Glomerular endothelial cell (primary cell): ENCODE measurements around the gene ZNF823. TPM values are rescaled to one million over a fixed set of nuclear protein-coding genes. Genes with fewer than 3 reads are reported as not detected.
"Not testable (repeated sequence)": the region's sequence is repeated elsewhere in the genome, so short reads cannot be mapped to it uniquely, and the experiment has no call there.

Source experiments
- DNase-seq: peaks from one replicate; pipeline ENCODE4 v3.0.0-alpha.2; 2011; ENCODE audit warnings: low read depth, low spot score; ENCODE audit errors: extremely low read depth
- total RNA-seq: library from RNA; depleted of rRNA; stranded (reverse); fragments of >200 nt; gene quantifications from 2 replicates; pipeline ENCODE4 v1.2.3, GENCODE V29; 2015

Gene ZNF823
- total RNA-seq, 1 donor from 2014 or later, result 3.4 TPM

DNA sequence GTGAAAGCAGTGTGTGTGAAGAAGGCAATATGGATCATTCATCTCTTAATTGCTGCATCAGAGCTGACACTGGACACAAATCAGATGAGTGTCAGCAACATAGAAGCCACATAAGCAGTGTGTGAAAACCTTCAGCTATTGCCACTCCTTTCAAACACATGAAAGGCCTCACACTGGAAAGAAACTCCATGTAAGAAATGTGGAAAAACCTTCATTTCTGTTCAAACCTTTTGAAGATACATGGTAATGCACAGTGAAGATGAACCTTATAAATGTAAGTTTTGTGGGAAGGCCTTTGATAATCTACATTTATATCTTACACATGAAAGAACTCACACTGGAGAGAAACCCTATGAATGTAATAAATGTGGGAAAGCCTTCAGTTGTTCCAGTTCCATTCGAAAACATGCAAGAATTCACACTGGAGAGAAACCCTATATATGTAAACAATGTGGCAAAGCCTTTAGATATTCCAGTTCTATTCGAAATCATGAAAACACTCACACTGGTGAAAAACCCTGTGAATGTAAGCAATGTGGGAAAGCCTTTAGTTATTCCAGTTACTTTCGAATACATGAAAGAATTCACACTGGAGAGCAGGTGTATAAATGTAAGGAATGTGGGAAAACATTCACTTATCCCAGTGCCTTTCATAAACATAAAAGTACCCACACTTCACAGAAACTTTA lies 53.6 kb downstream of the ZNF823 start:
- DNase-seq, result no peak

DNA sequence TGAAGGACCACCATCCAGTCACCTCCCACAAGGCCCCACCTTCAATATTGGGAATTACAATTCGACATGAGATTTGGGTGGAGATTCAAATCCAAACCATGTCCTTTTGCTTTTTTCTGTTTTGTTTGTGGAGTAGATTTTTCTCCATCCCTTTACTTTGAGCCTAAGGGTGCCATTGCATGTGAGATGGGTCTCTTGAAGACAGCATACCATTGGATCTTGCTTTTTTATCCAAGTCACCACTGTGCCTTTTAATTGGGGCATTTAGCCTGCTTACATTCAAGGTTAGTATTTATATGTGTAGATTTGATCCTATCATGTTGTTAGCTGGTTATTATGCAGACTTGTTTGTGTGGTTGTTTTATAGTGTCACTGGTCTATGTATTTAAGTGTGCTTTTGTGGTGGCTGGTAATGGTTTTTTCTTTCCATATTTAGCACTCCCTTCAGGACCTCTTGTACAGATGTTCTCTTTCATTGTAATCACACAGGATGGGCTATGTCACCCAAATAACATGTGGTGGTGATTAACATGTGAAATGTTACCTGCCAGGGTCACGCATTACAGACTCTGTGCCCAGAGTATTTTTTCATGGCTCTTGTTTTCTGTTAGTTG lies 58.0 kb downstream of the ZNF823 start:
- DNase-seq, result no peak

DNA sequence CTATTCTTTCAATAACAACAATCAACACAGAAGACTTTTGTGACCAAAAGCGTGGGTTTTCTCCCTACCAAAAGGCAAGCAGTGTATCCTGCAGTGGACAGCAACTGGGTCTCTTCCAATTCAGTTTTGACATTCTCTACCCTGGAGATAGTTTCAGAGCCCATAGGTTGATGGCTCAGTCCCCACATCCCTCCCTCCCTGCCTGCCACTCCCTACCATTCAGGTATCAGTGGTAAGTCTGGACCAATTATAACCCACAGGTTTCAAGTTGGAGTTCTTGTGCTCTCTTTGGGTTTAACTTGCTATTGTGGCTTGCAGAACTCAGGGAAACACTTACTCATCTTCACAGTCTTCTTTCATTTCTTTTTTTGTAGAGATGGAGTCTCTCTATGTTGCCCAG lies 60.2 kb downstream of the ZNF823 start:
- no peak for DNase-seq

DNA sequence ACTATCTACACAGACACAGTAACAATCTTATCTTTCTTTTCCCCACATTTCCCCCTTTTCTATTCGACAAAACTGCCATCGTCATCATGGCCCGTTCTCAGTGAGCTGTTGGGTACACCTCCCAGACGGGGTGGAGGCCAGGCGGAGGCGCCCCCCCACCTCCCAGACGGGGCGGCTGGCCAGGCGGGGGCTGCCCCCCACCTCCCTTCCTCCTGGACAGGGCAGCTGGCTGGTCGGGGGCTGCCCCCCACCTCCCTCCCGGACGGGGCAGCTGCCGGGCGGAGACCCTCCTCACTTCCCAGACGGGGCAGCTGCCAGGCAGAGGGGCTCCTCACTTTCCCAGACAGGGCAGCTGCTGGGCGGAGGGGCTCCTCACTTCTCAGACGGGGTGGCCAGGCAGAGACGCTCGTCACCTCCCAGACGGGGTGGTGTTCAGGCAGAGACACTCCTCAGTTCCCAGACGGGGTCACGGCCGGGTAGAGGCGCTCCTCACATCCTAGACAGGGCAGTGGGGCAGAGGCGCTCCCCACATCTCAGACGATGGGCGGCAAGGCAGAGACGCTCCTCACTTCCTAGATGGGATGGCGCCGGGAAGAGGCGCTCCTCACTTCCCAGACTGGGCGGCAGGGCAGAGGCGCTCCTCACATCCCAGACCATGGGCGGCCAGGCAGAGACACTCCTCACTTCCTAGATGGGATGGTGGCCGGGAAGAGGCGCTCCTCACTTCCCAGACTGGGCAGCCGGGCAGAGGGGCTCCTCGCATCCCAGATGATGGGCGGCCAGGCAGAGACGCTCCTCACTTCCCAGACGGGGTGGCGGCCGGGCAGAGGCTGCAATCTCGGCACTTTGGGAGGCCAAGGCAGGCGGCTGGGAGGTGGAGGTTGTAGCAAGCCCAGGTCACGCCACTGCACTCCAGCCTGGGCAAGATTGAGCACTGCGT lies 61.8 kb downstream of the ZNF823 start:
- not testable (repeated sequence) for DNase-seq

DNA sequence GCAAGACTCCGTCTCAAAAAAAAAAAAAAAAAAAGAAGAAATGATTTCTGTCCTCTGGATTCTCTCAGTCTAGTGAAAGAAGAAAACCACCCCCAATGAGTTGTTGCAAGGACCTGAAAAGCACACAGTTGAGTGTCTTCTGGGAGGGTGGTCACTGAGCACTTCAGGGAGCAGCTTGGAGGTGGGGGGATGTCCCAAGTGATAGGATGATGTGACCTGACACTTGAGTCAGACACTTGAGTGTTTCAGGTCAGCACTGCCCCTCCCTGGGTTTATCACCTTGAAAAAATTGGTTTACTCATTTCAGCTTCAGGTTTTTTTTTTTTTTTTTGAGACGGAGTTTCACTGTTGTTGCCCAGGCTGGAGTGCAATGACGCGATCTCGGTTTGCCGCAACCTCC lies 63.2 kb downstream of the ZNF823 start:
- no peak for DNase-seq

DNA sequence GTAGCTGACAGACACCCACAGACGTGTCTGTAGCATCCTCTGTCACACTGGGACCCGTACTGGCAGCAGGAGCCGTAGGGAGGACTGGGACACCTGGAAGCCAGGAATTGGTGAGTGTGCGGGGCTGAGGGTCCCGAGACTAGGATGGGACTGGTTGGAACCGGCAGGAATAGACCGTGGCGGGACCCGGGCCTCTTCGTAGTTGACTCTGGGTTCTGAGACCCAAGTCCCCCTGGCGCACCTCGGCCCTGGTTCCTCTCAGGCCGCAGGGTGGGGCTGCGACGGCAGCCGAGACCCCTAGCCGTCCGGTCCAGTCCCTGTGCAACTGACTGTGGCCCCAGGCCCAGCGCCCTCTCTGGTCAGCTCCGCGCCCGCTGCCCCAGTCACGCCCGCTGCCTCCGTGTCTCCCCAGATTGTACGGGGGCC lies 64.7 kb downstream of the ZNF823 start:
- DNase-seq, result no peak

DNA sequence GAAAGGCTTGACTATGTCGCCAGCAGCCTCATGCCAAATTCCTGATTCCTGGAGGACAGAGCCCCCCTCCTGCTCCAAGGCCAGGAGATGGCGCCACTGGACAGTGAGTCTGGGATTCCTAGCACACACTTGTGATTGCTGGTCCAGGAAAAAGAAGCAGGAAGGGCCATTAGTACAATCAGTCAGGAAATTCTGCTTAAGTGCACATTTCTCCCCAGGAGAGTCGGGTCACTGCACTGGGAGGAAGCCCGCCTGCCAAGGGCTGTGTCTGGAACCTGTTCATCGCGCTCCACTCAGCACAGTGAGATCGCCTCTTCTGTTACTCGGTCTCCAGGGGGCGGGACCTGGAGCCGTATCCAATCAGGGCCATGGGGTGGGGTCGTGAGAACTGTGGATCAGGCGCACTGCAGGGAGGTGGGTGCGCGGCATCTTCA lies 65.1 kb downstream of the ZNF823 start:
- DNase-seq, result peak; percentile 42

Other genes with a start within 250 kb of the ZNF823 start
- 5.0 and 9.6 TPM in 2 replicates for gene ZNF653, start 233.1 kb downstream of the ZNF823 start, total RNA-seq
- 24.9 and 25.3 TPM in 2 replicates for gene ECSIT, start 209.8 kb downstream of the ZNF823 start, total RNA-seq
- 11.7 and 13.4 TPM in 2 replicates for gene CNN1, start 200.1 kb downstream of the ZNF823 start, total RNA-seq
- 33.8 and 46.7 TPM in 2 replicates for gene ELOF1, start 179.7 kb downstream of the ZNF823 start, total RNA-seq
- 1.6 and 1.9 TPM in 2 replicates for gene ACP5, start 161.3 kb downstream of the ZNF823 start, total RNA-seq
- gene ZNF627, start 141.5 kb downstream of the ZNF823 start, total RNA-seq, result 10.2 and 10.4 TPM in 2 replicates
- gene ZNF441, start 28.1 kb upstream of the ZNF823 start, total RNA-seq, result 3.2 and 3.9 TPM in 2 replicates
- gene ZNF491, start 59.6 kb upstream of the ZNF823 start, total RNA-seq, result 1.2 and 3.1 TPM in 2 replicates
- gene ZNF440, start 75.3 kb upstream of the ZNF823 start, total RNA-seq, result 5.3 and 7.8 TPM in 2 replicates
- 2.8 and 3.3 TPM in 2 replicates for gene ZNF439, start 109.8 kb upstream of the ZNF823 start, total RNA-seq
- gene ZNF69, start 148.8 kb upstream of the ZNF823 start, total RNA-seq, result 10.1 and 15.2 TPM in 2 replicates
- gene ZNF700, start 186.2 kb upstream of the ZNF823 start, total RNA-seq, result 4.6 and 7.9 TPM in 2 replicates
- 2.3 and 6.7 TPM in 2 replicates for gene ZNF763, start 226.1 kb upstream of the ZNF823 start, total RNA-seq